ENCODE measurements around the gene C3orf62. TPM values are rescaled to one million over a fixed set of nuclear protein-coding genes. Genes with fewer than 3 reads are reported as not detected.

C3orf62 gene
- total RNA-seq, 6 experiments from 2014 or later: 1.6 to 2.3 (median 2.0) TPM

- Histone ChIP-seq H3K27ac (no peak overlapping the region), H3K27me3 (no peaks in the 10 kb centered on the region), H3K9me3 (no peaks in the 10 kb centered on the region), H3K4me1 (no peaks in the 10 kb centered on the region), H3K4me3 (no peak overlapping the region), H3K36me3 (peaks cover 0 to 56% (median 25%) of the 10 kb centered on the region in 4 donors)
- 100% methylated on average over 4 of the region's 6 CpGs for WGBS (ENCODE audit: insufficient coverage, low coverage, low lambda C conversion rate, missing lambda C conversion rate)
- intact Hi-C loops (cut with DNase I): no loop called here
- no peak for ATAC-seq
- no peak for DNase-seq
- TF ChIP-seq POLR2A (IDR thresholded peaks at IDR 0.05): no peak
- no peak for TF ChIP-seq CTCF (IDR thresholded peaks at IDR 0.05)
Measured at GRCh38 chr3:49283997-49284396, 7.0 kb upstream of the C3orf62 start.

GRCh38 chr3:49279376-49279775, 2.3 kb upstream of the C3orf62 start:
- ATAC-seq (no peak), DNase-seq (no peak)
- peaks cover 0 to 23% (median 5%) of the 10 kb centered on the region in 4 donors for H3K36me3 ChIP-seq
- intact Hi-C loops (cut with DNase I): no loop called here
- no peaks in the 10 kb centered on the region for H3K27me3 ChIP-seq
- H3K4me3 ChIP-seq: no peak overlapping the region
- peaks cover 0 to 11% (median 4%) of the 10 kb centered on the region in 4 donors for H3K4me1 ChIP-seq
- no peak for TF ChIP-seq CTCF (IDR thresholded peaks at IDR 0.05)
- TF ChIP-seq POLR2A (IDR thresholded peaks at IDR 0.05): no peak
- H3K27ac ChIP-seq: no peak overlapping the region
- H3K9me3 ChIP-seq: no peaks in the 10 kb centered on the region

GRCh38 chr3:49278548-49278947, 1.5 kb upstream of the C3orf62 start:
- Histone ChIP-seq H3K4me3 (no peak overlapping the region), H3K36me3 (peaks cover 0 to 15% (median 1%) of the 10 kb centered on the region in 4 donors), H3K27ac (no peak overlapping the region), H3K27me3 (no peaks in the 10 kb centered on the region), H3K4me1 (peaks cover 0 to 11% (median 4%) of the 10 kb centered on the region in 4 donors), H3K9me3 (no peaks in the 10 kb centered on the region)
- ATAC-seq (no peak), DNase-seq (no peak)
- 70% methylated on average over 4 of the region's 4 CpGs for WGBS (ENCODE audit: insufficient coverage, low coverage, low lambda C conversion rate, missing lambda C conversion rate)
- intact Hi-C loops (cut with DNase I): no loop called here
- TF ChIP-seq POLR2A (IDR thresholded peaks at IDR 0.05) (no peak), CTCF (IDR thresholded peaks at IDR 0.05) (no peak)

- DNase-seq (no peak), ATAC-seq (peak; percentile 32 to 45 (median 41))
- H3K4me1 ChIP-seq: peaks cover 0 to 11% (median 4%) of the 10 kb centered on the region in 4 donors
- peak overlapping the region; percentile 34 to 52 (median 52) for H3K4me3 ChIP-seq
- whole genome bisulfite sequencing (ENCODE audit: insufficient coverage, low coverage, low lambda C conversion rate, missing lambda C conversion rate): 45% methylated on average over 9 of the region's 9 CpGs
- no peaks in the 10 kb centered on the region for H3K27me3 ChIP-seq
- H3K9me3 ChIP-seq: no peaks in the 10 kb centered on the region
- TF ChIP-seq POLR2A (IDR thresholded peaks at IDR 0.05) (no peak), CTCF (IDR thresholded peaks at IDR 0.05) (no peak)
- intact Hi-C loops (cut with DNase I): no loop called here
- peak overlapping the region; percentile 74 to 84 (median 77) for H3K27ac ChIP-seq
- H3K36me3 ChIP-seq: peaks cover 0 to 11% (median 1%) of the 10 kb centered on the region in 4 donors
Measured at GRCh38 chr3:49277383-49277775, 347 bp upstream of the C3orf62 start.
